HEK293T (cell line): ENCODE data around the gene SAMHD1.

ENCODE experiments used
- CTCF ChIA-PET: fragments of 350-600 bp; formaldehyde crosslinking; extraction: SDS; loops from one replicate; lab custom pipeline; 2021; ENCODE audit warnings: antibody characterized with exemption, inconsistent platforms; lab: Yijun Ruan, JAX
- POLR2A ChIA-PET: fragments of 350-600 bp; formaldehyde crosslinking; extraction: SDS; loops from one replicate; lab custom pipeline; 2020; ENCODE audit warnings: antibody characterized with exemption, inconsistent platforms; lab: Yijun Ruan, JAX
- DNase-seq: peaks from one replicate; pipeline ENCODE4 v3.0.0; 2012; ENCODE audit warnings: mixed read lengths; ENCODE audit errors: extremely low spot score
- ARNT ChIP-seq: fragments of 450-650 bp; IDR thresholded peaks from 2 replicates; pipeline ENCODE4 v1.6.1; 2017; ENCODE audit warnings: mild to moderate bottlenecking
- BHLHE40 ChIP-seq: fragments of 450-650 bp; IDR thresholded peaks from 2 replicates; pipeline ENCODE4 v1.6.1; 2016; ENCODE audit warnings: mild to moderate bottlenecking, moderate library complexity, borderline replicate concordance
- CTBP1 ChIP-seq: fragments of 450-650 bp; IDR thresholded peaks from 2 replicates; pipeline ENCODE4 v1.6.1; 2016; ENCODE audit warnings: borderline replicate concordance
- ELF4 ChIP-seq: fragments of 450-650 bp; IDR thresholded peaks from 2 replicates; pipeline ENCODE4 v1.6.1; 2017; ENCODE audit warnings: antibody characterized with exemption
- FOXA1 ChIP-seq: fragments of 450-650 bp; IDR thresholded peaks from 2 replicates; pipeline ENCODE4 v1.6.1; 2016; ENCODE audit warnings: mild to moderate bottlenecking
- FOXK2 ChIP-seq: fragments of 450-650 bp; IDR thresholded peaks from 2 replicates; pipeline ENCODE4 v1.6.1; 2016; ENCODE audit warnings: mild to moderate bottlenecking
- FOXM1 ChIP-seq: fragments of 450-650 bp; IDR thresholded peaks from 2 replicates; pipeline ENCODE4 v1.6.1; 2017; ENCODE audit warnings: mild to moderate bottlenecking, borderline replicate concordance
- HDGF ChIP-seq: fragments of 450-650 bp; IDR thresholded peaks from 2 replicates; pipeline ENCODE4 v1.6.1; 2017; ENCODE audit warnings: antibody characterized with exemption, borderline replicate concordance
- L3MBTL2 ChIP-seq: fragments of 450-650 bp; conservative IDR thresholded peaks from 2 replicates; pipeline ENCODE4 v1.6.1; 2016; ENCODE audit warnings: mild to moderate bottlenecking
- LEF1 ChIP-seq: fragments of 450-650 bp; IDR thresholded peaks from 2 replicates; pipeline ENCODE4 v1.6.1; 2017; ENCODE audit warnings: mild to moderate bottlenecking, borderline replicate concordance
- NFRKB ChIP-seq: fragments of 450-650 bp; IDR thresholded peaks from 2 replicates; pipeline ENCODE4 v1.6.1; 2016; ENCODE audit warnings: mild to moderate bottlenecking, moderate library complexity
- SP1 ChIP-seq: fragments of 450-650 bp; IDR thresholded peaks from 2 replicates; pipeline ENCODE4 v1.6.1; 2017
- SUZ12 ChIP-seq: fragments of 450-650 bp; IDR thresholded peaks from 2 replicates; pipeline ENCODE4 v1.6.1; 2016; ENCODE audit warnings: mild to moderate bottlenecking
- TARDBP ChIP-seq: fragments of 450-650 bp; IDR thresholded peaks from 2 replicates; pipeline ENCODE4 v1.6.1; 2016
- ZNF384 ChIP-seq: fragments of 450-650 bp; IDR thresholded peaks from 2 replicates; pipeline ENCODE4 v1.6.1; 2016
- TF ChIP-seq, protein P1 (sequence below): fragments of 450-650 bp; IDR thresholded peaks from 2 replicates; pipeline ENCODE4 v1.6.1; 2016

Gene SAMHD1

DNA sequence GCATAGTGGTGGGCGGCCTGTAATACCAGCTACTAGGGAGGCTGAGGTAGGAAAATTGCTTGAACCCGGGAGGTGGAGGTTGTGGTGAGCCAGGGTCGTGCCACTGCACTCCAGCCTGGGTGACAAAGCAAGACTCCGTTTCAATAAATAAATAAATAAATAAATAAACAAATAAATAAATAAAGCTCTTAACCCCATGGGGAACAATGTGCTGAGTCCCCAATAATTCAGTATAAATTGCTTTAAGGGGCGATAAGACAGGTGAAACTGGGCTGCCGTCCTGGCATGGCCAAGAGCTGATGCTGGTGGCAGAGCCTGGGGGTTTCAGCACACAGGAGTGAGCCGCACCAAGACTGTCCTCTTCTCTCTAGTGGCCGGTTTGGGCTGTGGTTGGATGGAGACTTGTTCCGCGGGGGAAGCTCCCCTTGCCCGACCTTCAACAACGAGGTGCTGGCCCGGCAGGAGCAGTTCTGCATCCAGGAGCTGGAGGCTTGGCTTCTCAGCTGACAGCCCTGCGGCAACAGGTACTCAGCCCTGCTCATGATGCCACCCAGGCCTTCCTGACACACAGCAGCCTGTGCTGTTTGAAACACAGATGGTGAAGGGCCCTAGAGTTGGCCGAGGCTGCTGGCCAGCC lies 62.5 kb downstream of the SAMHD1 start:
- POLR2A ChIA-PET = no interaction called here
- no peak for TF ChIP-seq ARNT
- TF ChIP-seq FOXK2 = no peak
- TF ChIP-seq ELF4 = no peak
- TF ChIP-seq, protein P1, sequence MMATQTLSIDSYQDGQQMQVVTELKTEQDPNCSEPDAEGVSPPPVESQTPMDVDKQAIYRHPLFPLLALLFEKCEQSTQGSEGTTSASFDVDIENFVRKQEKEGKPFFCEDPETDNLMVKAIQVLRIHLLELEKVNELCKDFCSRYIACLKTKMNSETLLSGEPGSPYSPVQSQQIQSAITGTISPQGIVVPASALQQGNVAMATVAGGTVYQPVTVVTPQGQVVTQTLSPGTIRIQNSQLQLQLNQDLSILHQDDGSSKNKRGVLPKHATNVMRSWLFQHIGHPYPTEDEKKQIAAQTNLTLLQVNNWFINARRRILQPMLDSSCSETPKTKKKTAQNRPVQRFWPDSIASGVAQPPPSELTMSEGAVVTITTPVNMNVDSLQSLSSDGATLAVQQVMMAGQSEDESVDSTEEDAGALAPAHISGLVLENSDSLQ = no peak
- no peak for TF ChIP-seq ZNF384
- TF ChIP-seq SUZ12 = no peak
- no peak for TF ChIP-seq SP1
- TF ChIP-seq LEF1 = no peak
- no peak for TF ChIP-seq L3MBTL2
- TF ChIP-seq CTBP1 = no peak
- TF ChIP-seq TARDBP = no peak
- no peak for TF ChIP-seq FOXA1
- no peak for TF ChIP-seq NFRKB
- TF ChIP-seq HDGF = no peak
- CTCF ChIA-PET = interaction anchor here (0.7 kb wide), 1 partner anchor 13 kb away, joined by 3 read pairs; no protein-coding TSS in a partner anchor
- DNase-seq = no peak

DNA sequence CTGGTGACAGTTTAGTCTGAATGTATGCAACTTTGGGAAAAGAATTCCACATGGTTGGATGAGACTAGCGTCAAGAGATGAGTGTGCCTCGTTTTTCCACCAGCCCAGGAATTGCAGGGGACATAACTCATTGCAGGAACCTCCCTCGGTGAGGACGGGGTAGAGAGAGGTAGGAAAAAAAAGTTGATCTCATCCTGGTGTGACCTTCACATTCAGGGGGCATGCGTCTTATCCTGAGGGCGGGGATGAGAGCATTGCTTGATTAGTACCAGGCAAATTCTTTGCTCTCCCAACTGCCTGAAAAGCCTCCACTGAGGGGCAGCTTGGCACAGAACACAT lies 63.8 kb downstream of the SAMHD1 start:
- POLR2A ChIA-PET = no interaction called here
- CTCF ChIA-PET = no interaction called here
- no peak for DNase-seq
- TF ChIP-seq, protein P1 = no peak
- TF ChIP-seq TARDBP = no peak
- no peak for TF ChIP-seq CTBP1
- no peak for TF ChIP-seq ZNF384
- no peak for TF ChIP-seq NFRKB
- TF ChIP-seq FOXK2 = no peak
- TF ChIP-seq L3MBTL2 = no peak
- no peak for TF ChIP-seq FOXM1
- TF ChIP-seq ELF4 = no peak
- TF ChIP-seq SP1 = no peak
- no peak for TF ChIP-seq HDGF
- no peak for TF ChIP-seq FOXA1
- TF ChIP-seq BHLHE40 = no peak
- TF ChIP-seq LEF1 = no peak
- no peak for TF ChIP-seq SUZ12
- no peak for TF ChIP-seq ARNT

DNA sequence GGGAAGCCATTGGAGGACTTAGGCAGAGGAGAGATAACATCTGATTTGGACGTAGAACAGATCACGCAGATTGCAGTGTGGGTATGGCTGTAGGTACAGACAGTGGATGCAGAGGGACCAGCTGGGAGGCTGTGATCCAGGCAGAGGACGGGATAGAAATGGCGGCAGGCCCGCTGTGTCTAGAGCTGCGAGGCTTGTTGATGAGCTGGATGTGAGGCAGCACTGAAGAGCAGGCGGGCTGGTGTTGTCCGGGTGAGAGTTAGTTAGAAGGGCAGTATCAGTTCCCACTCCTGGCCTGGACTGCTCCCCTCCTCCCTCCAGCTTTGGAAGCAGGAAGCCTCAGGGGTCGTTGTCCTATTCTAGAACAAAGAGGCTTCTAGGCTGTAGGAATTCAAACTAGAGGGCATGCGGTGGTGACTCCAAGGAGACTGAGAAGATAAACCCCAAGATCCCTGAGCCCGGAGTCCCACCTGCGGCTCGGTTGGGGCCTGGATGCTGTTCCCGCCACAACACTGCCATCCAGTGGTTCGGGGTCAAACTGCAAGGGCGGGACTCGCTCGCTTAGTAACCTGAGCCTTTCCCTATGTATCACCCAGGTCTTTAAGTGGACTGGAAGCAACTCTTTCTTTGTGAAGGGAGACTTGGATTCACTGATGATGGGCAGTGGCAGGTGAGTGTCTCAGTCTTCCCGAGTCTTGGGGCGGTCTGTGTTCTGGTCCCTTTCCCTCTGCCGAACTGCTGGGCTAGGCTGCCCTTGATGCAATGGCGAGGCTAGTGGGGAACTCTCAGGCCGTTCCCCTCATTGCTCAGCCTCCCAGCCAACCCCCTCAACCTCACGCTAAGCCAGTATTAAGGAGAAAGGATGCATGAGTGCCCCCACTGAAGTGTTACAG lies 64.4 kb downstream of the SAMHD1 start:
- TF ChIP-seq SUZ12 = no peak
- no peak for TF ChIP-seq ELF4
- no peak for TF ChIP-seq SP1
- TF ChIP-seq, protein P1 = no peak
- TF ChIP-seq L3MBTL2 = no peak
- TF ChIP-seq LEF1 = no peak
- TF ChIP-seq ZNF384 = no peak
- TF ChIP-seq FOXA1 = no peak
- no peak for TF ChIP-seq BHLHE40
- TF ChIP-seq ARNT = no peak
- no peak for TF ChIP-seq FOXK2
- TF ChIP-seq HDGF = no peak
- TF ChIP-seq NFRKB = no peak
- TF ChIP-seq TARDBP = no peak
- no peak for TF ChIP-seq CTBP1
- no peak for TF ChIP-seq FOXM1
- CTCF ChIA-PET = interaction anchor here (0.5 to 0.7 kb wide), 4 partner anchors 37 to 176 kb away, joined by 3 to 5 read pairs (median 4); no protein-coding TSS in a partner anchor
- peak; percentile 92 for DNase-seq
- POLR2A ChIA-PET = interaction anchor here (1.7 kb wide), 1 partner anchor 113 kb away, joined by 4 read pairs; the partner anchor contains the start of gene DSN1

DNA sequence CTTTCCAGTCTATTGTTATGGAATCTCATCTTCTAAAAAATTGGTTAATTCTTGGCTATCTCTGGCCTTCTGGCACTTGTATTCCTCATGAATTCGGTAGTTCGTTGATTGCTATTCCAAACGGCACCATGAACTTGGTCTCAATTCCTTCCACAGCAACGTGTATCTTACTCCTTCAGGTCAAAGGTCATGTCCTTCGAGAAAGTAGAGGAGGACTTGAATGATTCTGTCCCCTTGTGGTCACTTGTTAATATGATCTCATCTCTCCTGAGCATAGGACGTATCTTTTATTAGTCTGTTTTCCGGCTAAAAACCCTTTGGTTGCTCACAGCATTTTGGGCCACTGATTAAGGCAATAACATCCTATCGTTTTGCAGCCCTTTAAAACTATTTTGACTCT lies 66.2 kb downstream of the SAMHD1 start:
- TF ChIP-seq FOXK2 (no peak), FOXM1 (no peak), SP1 (no peak), ARNT (no peak), NFRKB (no peak), ZNF384 (no peak), CTBP1 (no peak), HDGF (no peak), SUZ12 (no peak), LEF1 (no peak), TARDBP (no peak), BHLHE40 (no peak), ELF4 (no peak), L3MBTL2 (no peak), FOXA1 (no peak)
- TF ChIP-seq, protein P1 = no peak

More for the DNA sequence above, 66.2 kb downstream of the SAMHD1 start:
- POLR2A ChIA-PET = no interaction called here
- DNase-seq = no peak
- CTCF ChIA-PET = interaction anchor here (0.6 kb wide), 1 partner anchor 35 kb away, joined by 3 read pairs; no protein-coding TSS in a partner anchor
